GM13976 (cell line): Measurements from ENCODE around the gene CCDC85C.

Source experiments
- DNase-seq: peaks from one replicate; pipeline ENCODE4 v3.0.0; 2012; ENCODE audit warnings: low spot score
- in situ Hi-C: fragments of 300-500 bp; cut with MboI; formaldehyde crosslinking; loops from one replicate; pipeline ENCODE4 v1.12.0; 2022; ENCODE audit warnings: low sequenced_read_pairs, mixed read lengths, inconsistent platforms; ENCODE audit not compliant: unreplicated experiment
- TF ChIP-seq, protein P1 (sequence below): IDR thresholded peaks from 2 replicates; pipeline ENCODE4 v1.5.1; 2012; ENCODE audit warnings: borderline replicate concordance, mild to moderate bottlenecking; ENCODE audit not compliant: insufficient read depth; ENCODE audit errors: extremely low read depth, missing control alignments, control extremely low read depth

Gene CCDC85C

DNA sequence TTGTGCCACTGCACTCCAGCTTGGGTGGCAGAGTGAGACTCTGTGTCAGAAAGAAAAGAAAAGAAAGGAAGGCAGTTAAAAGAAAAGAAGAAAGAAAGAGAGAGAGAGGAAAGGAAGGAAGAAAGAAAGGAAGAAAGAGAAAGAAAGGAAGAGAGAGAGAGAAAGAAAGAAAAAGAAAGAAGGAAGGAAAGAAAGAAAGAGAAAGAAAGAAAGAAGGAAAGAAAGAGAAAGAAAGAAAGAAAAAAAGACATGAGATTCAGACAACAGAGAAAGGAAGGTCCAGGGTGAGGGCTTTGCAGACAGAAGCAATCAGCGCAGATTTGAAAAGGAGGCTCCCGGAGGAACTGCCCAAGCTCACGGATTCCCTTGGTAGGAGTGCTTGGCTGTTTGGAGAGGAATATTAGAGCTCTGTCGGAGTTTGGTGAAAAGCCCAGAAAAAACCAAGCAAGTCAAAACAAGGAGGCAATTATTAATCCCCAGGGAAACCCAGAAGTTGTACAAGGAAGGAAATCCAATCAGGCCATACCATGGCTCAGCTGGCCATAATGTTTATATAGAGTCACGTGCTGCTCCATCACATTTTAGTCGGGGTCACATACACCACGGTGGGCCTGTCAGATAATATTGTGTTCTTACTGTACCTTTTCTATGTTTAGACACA is 11.6 kb upstream of the CCDC85C start:
- TF ChIP-seq, protein P1, sequence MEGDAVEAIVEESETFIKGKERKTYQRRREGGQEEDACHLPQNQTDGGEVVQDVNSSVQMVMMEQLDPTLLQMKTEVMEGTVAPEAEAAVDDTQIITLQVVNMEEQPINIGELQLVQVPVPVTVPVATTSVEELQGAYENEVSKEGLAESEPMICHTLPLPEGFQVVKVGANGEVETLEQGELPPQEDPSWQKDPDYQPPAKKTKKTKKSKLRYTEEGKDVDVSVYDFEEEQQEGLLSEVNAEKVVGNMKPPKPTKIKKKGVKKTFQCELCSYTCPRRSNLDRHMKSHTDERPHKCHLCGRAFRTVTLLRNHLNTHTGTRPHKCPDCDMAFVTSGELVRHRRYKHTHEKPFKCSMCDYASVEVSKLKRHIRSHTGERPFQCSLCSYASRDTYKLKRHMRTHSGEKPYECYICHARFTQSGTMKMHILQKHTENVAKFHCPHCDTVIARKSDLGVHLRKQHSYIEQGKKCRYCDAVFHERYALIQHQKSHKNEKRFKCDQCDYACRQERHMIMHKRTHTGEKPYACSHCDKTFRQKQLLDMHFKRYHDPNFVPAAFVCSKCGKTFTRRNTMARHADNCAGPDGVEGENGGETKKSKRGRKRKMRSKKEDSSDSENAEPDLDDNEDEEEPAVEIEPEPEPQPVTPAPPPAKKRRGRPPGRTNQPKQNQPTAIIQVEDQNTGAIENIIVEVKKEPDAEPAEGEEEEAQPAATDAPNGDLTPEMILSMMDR, result no peak
- DNase-seq, result no peak
- in situ Hi-C loops, result no loop called here

DNA sequence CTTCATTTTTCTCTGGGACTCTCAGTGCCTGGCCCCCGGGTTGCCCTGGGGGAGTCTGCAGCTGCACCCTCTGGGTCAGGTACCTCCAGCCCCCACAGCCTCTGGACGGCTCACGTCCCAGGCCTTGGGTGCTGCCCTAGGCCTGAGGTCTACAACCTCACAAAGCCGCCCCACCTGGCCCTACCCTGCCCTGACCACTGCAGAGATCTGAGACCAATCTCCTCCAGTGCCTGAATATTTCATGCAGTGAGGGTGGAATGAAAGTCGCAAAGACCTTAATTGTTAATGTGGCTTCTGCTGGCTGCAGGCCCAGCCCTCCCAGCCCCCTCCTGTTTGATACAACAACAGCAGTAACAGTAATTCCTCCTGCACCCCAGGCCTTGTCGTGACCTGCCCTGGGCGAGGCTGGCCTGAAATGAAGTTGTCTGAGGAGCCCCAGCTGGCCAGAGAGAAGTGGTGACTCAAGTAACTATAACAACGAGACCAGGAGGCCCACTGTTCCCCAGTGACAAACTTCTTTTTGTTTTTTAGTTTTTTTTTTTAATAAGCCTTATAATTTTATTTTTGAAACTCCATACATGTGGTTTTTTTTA is 8.8 kb upstream of the CCDC85C start:
- TF ChIP-seq, protein P1, result no peak
- in situ Hi-C loops, result no loop called here
- DNase-seq, result no peak

DNA sequence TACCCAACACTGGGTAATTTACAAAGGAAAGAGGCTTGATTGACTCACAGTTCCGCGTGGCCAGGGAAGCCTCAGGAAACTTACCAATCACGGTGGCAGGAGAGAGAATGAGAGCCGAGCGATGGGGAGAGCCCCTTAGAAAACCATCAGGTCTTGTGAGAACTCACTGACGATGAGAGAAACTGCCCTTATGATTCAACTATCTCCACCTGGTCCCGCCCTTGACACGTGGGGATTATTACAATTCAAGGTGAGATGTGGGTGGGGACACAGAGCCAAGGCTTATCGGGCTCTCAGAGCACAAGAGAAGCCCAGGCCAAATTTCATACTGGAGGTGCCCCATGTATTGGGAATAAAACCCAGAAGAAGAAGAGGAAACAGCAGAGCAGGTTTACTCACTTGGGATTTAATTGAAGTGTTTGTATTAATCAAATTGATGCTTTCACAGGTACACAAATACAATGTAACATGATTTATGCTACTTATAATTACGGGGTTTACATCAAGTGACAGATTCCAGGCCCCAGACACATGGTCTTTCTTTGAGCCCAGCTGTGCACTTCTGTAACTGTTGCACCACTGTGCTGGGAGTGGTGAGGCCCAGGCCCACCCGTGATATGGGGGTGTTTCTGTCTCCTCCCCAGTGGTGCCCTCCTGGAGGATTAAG is 8.2 kb upstream of the CCDC85C start:
- DNase-seq, result no peak
- TF ChIP-seq, protein P1, result no peak
- in situ Hi-C loops, result no loop called here

DNA sequence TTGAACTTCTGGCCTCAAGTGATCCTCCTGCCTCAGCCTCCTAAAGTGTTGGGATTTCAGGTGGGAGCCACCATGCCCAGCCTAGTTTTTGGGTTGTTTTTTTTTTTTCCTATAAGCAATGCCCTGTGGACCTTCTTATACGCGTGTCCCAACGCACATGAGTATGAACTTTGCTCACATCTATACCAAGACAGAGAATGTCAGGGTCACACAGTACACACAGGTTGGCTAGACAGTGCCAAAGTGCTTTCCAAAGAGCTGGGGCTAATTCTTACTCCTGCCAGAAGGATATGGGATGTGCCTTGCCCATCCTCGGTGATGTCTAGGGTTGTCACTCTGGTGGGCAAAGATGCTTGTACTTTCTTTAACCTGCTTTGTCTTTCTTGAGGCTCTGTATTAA is 7.6 kb upstream of the CCDC85C start:
- in situ Hi-C loops, result no loop called here
- DNase-seq, result no peak
- TF ChIP-seq, protein P1, result no peak

DNA sequence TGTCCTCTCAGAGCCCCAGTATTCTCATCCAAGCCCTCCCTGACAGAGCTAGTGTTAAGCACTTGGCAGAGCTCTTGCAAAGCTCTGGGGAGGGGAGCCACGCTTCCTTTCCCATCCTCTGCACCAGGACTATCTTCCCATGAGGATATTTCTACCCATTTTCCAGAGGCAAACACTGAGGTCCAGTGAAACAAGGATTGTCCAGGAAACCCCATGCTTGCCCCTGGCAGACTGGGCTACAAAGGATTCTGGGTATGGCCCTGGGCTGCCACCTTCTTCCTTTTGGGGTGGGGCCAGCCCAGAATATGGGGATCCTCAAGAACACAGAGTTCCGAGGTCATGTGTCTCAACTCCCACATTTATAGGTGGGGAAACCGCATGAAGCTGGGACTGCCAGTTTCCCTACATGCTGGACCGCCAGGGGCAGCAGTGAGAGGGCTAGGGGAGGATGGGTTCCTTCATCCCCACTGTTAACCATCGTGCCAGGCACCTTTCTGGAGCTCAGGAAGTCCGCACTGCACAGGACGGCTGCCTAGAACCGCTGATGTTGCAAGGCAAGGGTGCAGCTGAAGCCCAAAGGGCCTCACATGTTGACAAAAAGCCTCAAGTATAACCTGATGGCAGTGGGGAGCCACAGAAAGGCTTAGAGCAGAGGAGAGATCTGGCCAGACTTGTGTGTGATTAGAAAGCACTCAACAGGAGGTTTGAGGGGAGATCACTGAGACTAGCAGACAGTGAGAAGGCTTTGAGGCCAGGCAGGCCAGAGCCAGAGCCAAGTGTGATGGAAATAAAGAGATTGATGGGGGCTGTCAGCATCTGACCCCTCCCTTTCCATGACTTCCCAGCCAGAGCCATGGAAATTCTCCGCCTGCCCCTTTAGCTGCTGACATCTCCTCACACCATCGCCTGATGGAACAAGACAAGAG is 5.5 kb upstream of the CCDC85C start:
- TF ChIP-seq, protein P1, result no peak
- no peak for DNase-seq
- in situ Hi-C loops, result no loop called here

DNA sequence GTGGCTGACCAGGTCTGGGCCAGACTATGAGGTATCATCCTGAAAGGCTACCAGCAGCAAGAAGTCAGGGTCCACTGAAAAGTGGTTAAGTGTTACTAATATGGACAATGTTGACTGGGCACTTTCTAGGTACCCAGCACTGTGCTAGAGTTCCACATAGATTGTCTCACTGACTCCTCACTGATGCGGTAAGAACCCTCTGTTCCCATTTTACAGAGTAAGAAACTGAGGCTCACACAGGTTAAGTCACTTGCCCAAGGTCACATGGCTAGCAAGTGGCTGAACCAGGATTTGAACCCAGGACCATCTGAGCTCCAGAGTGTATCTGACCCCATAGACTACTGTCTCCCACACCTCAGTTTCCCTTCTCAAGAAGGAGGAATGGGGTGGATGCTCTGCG is 4.6 kb upstream of the CCDC85C start:
- TF ChIP-seq, protein P1, result no peak
- DNase-seq, result no peak
- in situ Hi-C loops, result no loop called here
